Activated CD4-positive, alpha-beta memory T cell treated with anti-CD3 and anti-CD28 coated beads for 36 hours (primary cell): ENCODE results near the gene SLC4A1AP. TPM values are rescaled to one million over a fixed set of nuclear protein-coding genes. Genes with fewer than 3 reads are reported as not detected.
"Not testable (repeated sequence)": the region's sequence is repeated elsewhere in the genome, so short reads cannot be mapped to it uniquely, and the experiment has no call there.

Experiments
- CTCF ChIA-PET: fragments of 350-600 bp; sonication (Branson Sonifier 250); formaldehyde crosslinking; loops from one replicate; lab custom pipeline; 2021; ENCODE audit warnings: antibody characterized with exemption, inconsistent platforms; lab: Charles Lee
- POLR2A ChIA-PET: fragments of 350-600 bp; sonication (Branson Sonifier 250); formaldehyde crosslinking; loops from one replicate; lab custom pipeline; 2021; ENCODE audit warnings: antibody characterized with exemption; lab: Charles Lee
- DNase-seq: peaks from one replicate; pipeline ENCODE4 v3.0.0-alpha.2; 2020
- H3K27ac Mint-ChIP-seq: one replicate; pipeline ENCODE4 v1.8.0; 2021; ENCODE audit warnings: mixed read lengths
- H3K27me3 Mint-ChIP-seq: one replicate; pipeline ENCODE4 v1.8.0; 2021; ENCODE audit warnings: mixed read lengths
- H3K36me3 Mint-ChIP-seq: one replicate; pipeline ENCODE4 v1.8.0; 2021; ENCODE audit warnings: mixed read lengths
- H3K4me1 Mint-ChIP-seq: one replicate; pipeline ENCODE4 v1.8.0; 2021; ENCODE audit warnings: low read depth, mixed read lengths
- H3K4me3 Mint-ChIP-seq: one replicate; pipeline ENCODE4 v1.8.0; 2021; ENCODE audit warnings: mild to moderate bottlenecking, mixed read lengths
- H3K9me3 Mint-ChIP-seq: one replicate; pipeline ENCODE4 v1.8.0; 2021; ENCODE audit warnings: mixed read lengths
- intact Hi-C: fragments of 100-400 bp; cut with micrococcal nuclease; formaldehyde crosslinking; loops from one replicate; pipeline ENCODE4 v1.15.1; 2023
- total RNA-seq, 2 experiments: library from RNA; stranded (reverse); gene quantifications; one replicate each; pipeline ENCODE4 v1.2.3, GENCODE V29; 2021

Gene SLC4A1AP
- total RNA-seq, 2 experiments from 2014 or later: 26.5 TPM

DNA sequence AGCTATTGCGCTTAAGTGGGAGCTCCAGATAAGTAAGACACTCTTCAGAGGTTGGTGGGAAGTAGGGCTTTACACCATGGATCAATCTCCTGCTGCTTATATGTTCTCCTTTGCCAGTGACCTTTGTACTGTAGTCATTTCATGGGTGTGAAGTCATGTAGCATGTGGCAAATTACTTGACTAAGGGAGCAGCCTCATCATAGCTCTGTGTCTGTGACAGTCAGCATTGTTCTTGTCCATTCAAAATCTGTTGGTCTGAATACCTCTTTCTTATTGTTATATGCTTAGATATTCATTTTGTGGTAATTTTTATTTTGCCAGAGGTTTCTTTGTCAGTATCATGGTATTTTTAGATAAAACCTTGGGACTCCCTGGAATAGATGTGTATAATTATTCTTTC is 18.2 kb downstream of the SLC4A1AP start:
- POLR2A ChIA-PET: interaction anchor here (0.6 to 4.0 kb wide), 8 partner anchors 17 to 378 kb away, joined by 3 to 21 read pairs (median 6); partner anchors contain the start of genes CCDC121, GPN1, PPM1G and SLC4A1AP
- no peak for DNase-seq
- Mint-ChIP-seq H3K27me3 (no peaks in the 10 kb centered on the region), H3K9me3 (no peaks in the 10 kb centered on the region), H3K36me3 (peaks cover 26% of the 10 kb centered on the region), H3K4me1 (peaks cover 41% of the 10 kb centered on the region), H3K27ac (peak overlapping the region; percentile 93), H3K4me3 (no peak overlapping the region)
- intact Hi-C loops: loop anchor here (1.0 to 10.0 kb wide), 5 partner anchors 19 to 467 kb away; partner anchors contain the start of genes ATRAID, CAD, EIF2B4 and PPM1G
- CTCF ChIA-PET: interaction anchor here (0.6 to 4.0 kb wide), 16 partner anchors 10 to 886 kb away, joined by 3 to 53 read pairs (median 14); partner anchors contain the start of genes CCDC121, GPN1, NRBP1 and PPM1G

DNA sequence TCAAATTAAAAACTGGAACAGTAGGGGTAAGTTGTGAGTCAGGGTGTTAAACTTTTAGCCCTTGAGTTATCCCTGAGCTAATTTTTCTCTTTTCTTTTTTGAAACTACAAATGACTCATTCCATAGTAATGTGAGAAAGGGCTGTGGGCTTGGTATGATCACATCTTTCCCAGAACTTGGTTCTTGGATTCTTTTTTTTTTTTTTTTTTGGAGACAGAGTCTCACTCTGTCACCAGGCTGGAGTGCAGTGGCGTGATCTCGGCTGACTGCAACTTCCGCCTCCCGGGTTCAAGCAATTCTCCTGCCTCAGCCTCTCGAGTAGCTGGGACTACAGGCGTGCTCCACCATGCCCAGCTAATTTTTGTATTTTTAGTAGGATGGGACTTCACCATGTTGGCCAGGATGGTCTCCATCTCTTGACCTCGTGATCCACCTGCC is 18.7 kb downstream of the SLC4A1AP start:
- not testable (repeated sequence) for H3K4me3 Mint-ChIP-seq, H3K9me3 Mint-ChIP-seq, H3K27me3 Mint-ChIP-seq
- intact Hi-C loops: loop anchor here (1.0 to 10.0 kb wide), 5 partner anchors 19 to 468 kb away; partner anchors contain the start of genes ATRAID, CAD, EIF2B4 and PPM1G
- CTCF ChIA-PET: interaction anchor here (0.6 to 4.0 kb wide), 31 partner anchors 9 to 885 kb away, joined by 3 to 53 read pairs (median 6); partner anchors contain the start of genes CCDC121, EIF2B4, GPN1 and NRBP1
- POLR2A ChIA-PET: interaction anchor here (0.6 to 4.0 kb wide), 9 partner anchors 18 to 379 kb away, joined by 3 to 21 read pairs (median 4); partner anchors contain the start of genes CCDC121, GPN1, PPM1G and SLC4A1AP
- Mint-ChIP-seq H3K36me3 (peaks cover 26% of the 10 kb centered on the region), H3K27ac (peak overlapping the region; percentile 93), H3K4me1 (peaks cover 41% of the 10 kb centered on the region)
- peak; percentile 43 for DNase-seq

DNA sequence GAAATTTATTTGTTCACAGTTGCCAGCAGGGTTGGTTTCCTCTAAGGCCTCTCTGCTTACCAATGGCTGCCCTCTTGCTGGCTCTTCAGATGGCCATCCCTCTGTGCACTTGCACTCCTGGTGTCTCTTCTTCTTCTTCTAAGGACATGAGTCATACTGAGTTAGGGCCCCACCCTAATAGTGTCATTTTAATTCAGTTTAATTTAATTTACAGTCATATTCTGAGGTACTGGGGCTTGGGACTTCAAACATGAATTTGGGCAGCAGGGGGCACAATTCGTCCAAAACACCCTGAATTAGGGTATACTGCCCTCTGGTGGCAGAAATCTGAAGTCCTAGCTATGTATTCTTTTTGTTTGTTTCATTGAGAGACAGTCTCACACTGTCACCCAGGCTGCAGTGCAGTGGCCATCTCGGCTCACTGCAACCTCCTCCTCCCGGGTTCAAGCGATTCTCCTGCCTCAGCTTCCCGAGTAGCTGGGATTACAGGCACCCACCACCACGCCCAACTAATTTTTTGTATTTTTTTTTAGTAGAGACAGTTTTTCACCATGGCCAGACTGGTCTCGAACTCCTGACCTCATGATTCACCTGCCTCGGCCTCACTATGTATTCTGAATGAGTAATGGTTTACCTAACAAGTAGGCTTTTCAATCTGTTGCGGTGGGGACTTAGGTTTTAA is 19.8 kb downstream of the SLC4A1AP start:
- DNase-seq: peak; percentile 90
- Mint-ChIP-seq H3K27ac (peak overlapping the region; percentile 76), H3K9me3 (no peaks in the 10 kb centered on the region), H3K36me3 (peaks cover 26% of the 10 kb centered on the region), H3K4me1 (peaks cover 41% of the 10 kb centered on the region), H3K4me3 (no peak overlapping the region), H3K27me3 (no peaks in the 10 kb centered on the region)
- ChIA-PET POLR2A (interaction anchor here (0.7 to 4.0 kb wide), 6 partner anchors 19 to 870 kb away, joined by 3 to 21 read pairs (median 6); partner anchors contain the start of genes PPM1G, SLC4A1AP and SUPT7L), CTCF (interaction anchor here (0.5 to 4.0 kb wide), 70 partner anchors 8 to 1447 kb away, joined by 3 to 53 read pairs (median 5); partner anchors contain the start of genes BABAM2, CCDC121, EIF2B4 and GPN1)
- intact Hi-C loops: loop anchor here (1.0 to 10.0 kb wide), 6 partner anchors 45 to 469 kb away; partner anchors contain the start of genes ATRAID, CAD, EIF2B4 and IFT172

DNA sequence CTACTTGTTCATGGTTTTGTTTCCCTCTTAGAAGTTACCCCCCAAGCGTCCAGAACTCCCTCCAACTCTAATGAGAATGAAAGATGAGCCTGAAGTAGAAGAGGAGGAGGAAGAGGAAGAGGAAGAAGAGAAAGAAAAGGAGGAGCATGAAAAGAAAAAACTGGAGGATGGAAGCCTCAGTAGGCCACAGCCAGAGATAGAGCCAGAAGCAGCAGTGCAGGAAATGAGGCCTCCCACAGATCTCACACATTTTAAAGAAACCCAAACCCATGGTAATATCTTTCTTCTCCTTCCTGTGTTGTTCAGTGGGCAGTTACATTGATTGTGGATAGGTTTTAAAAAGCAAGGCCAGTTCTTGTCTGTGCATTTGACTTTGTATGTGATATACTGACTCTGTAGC is 21.3 kb downstream of the SLC4A1AP start:
- CTCF ChIA-PET: interaction anchor here (1.5 to 3.8 kb wide), 6 partner anchors 19 to 768 kb away, joined by 4 to 48 read pairs (median 22); partner anchors contain the start of genes EIF2B4 and SNX17
- H3K4me1 Mint-ChIP-seq: peaks cover 41% of the 10 kb centered on the region
- H3K27me3 Mint-ChIP-seq, H3K9me3 Mint-ChIP-seq, POLR2A ChIA-PET, H3K4me3 Mint-ChIP-seq, DNase-seq: not testable (repeated sequence)
- H3K36me3 Mint-ChIP-seq: peaks cover 26% of the 10 kb centered on the region
- intact Hi-C loops: loop anchor here (10.0 kb wide), 2 partner anchors 280 to 470 kb away; partner anchors contain the start of genes ATRAID, CAD, PPM1G and SLC5A6
- H3K27ac Mint-ChIP-seq: peak overlapping the region; percentile 53

DNA sequence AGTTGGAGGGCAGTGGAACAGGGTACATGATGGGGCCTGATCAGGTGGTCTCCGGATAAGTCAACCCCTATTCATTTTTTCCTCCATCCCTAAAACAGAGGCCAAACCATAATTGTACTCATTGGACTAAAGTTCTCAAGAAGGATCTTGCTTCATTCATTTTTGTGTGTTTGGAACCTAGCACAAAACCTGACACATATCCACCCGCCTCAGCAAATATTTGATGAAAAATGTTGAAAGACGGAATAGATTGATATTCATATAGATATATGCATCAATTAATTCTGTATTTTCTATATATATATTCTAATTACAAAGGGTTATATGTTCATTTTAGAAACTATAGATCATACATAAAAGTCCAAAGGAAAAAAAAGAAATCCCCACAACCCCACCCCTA is 21.9 kb downstream of the SLC4A1AP start:
- ChIA-PET POLR2A (no interaction called here), CTCF (interaction anchor here (1.5 kb wide), 1 partner anchor 18 kb away, joined by 4 read pairs; no protein-coding TSS in a partner anchor)
- Mint-ChIP-seq H3K9me3 (no peaks in the 10 kb centered on the region), H3K4me1 (peaks cover 40% of the 10 kb centered on the region), H3K27ac (peak overlapping the region; percentile 53), H3K4me3 (no peak overlapping the region), H3K36me3 (peaks cover 28% of the 10 kb centered on the region), H3K27me3 (no peaks in the 10 kb centered on the region)
- intact Hi-C loops: loop anchor here (10.0 kb wide), 2 partner anchors 281 to 471 kb away; partner anchors contain the start of genes ATRAID, CAD, PPM1G and SLC5A6
- DNase-seq: no peak

DNA sequence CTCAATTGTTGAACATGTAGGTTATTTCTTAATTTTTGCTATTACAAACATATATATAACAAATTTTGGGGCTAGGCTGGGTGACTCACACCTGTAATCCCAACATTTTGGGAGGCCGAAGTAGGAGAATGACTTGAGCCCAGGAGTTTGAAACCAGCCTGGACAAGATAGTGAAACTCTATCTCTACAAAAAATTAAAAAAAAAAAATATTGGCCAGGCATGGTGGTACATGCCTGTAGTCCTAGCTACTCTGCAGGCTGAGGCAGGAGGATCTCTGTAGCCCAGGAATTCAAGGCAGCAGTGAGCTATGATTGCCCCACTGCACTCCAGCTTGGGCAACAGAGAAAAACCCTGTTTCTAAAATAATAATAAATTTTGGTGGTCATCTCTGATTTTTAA is 23.5 kb downstream of the SLC4A1AP start:
- Mint-ChIP-seq H3K27me3 (no peaks in the 10 kb centered on the region), H3K36me3 (peaks cover 36% of the 10 kb centered on the region), H3K4me3 (no peak overlapping the region), H3K27ac (no peak overlapping the region), H3K9me3 (no peaks in the 10 kb centered on the region), H3K4me1 (peaks cover 25% of the 10 kb centered on the region)
- DNase-seq: no peak
- CTCF ChIA-PET: no interaction called here
- POLR2A ChIA-PET: no interaction called here
- intact Hi-C loops: loop anchor here (10.0 kb wide), 2 partner anchors 282 to 472 kb away; partner anchors contain the start of genes ATRAID, CAD, PPM1G and SLC5A6

DNA sequence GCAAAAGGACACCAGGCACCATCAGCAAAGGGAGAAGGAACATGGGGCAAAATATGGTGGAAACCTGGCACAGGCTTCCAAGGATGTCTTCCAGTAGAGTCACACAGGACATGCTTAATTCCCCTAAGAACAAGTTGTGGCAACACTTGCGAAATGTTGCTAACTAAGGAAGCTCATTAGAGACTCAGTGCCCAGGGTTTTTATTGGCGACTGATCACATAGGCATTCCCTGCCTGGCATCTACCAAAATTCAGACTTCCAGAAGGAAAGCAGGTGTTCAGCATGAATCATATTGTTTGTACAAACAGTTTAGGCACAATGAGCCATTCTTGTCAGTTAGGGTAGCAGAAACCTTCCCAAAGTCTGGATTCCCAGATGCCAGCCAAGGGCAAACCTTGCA is 25.7 kb downstream of the SLC4A1AP start:
- intact Hi-C loops: loop anchor here (10.0 kb wide), 2 partner anchors 285 to 475 kb away; partner anchors contain the start of genes ATRAID, CAD, PPM1G and SLC5A6

DNA sequence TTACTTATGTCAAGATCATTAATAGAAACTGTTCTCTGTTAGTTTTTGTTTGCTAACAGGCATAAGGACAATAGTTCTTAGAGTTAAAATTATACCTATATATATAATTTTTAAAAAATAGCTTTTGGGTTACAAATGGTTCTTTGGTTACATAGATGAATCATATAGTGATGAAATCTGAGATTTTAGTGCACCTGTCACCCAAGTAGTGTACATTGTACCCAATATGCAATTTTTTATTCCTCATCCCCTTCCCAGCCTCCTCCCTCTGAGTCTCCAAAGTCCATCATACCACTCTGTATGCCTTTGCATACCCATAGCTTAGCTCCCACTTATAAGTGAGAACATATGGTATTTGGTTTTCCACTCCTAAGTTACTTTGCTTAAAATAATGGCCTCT is 26.4 kb downstream of the SLC4A1AP start:
- H3K27ac Mint-ChIP-seq: no peak overlapping the region
- H3K4me3 Mint-ChIP-seq: no peak overlapping the region
- H3K36me3 Mint-ChIP-seq: peaks cover 30% of the 10 kb centered on the region
- intact Hi-C loops: no loop called here
- POLR2A ChIA-PET: no interaction called here
- CTCF ChIA-PET: interaction anchor here (1.2 kb wide), 1 partner anchor 33 kb away, joined by 4 read pairs; no protein-coding TSS in a partner anchor
- no peaks in the 10 kb centered on the region for H3K9me3 Mint-ChIP-seq
- DNase-seq: no peak
- H3K4me1 Mint-ChIP-seq: peaks cover 4% of the 10 kb centered on the region
- H3K27me3 Mint-ChIP-seq: no peaks in the 10 kb centered on the region

More for the DNA sequence above, 25.7 kb downstream of the SLC4A1AP start:
- H3K4me1 Mint-ChIP-seq: peaks cover 9% of the 10 kb centered on the region
- no peak overlapping the region for H3K4me3 Mint-ChIP-seq
- DNase-seq: no peak
- ChIA-PET CTCF (interaction anchor here (1.2 kb wide), 1 partner anchor 33 kb away, joined by 4 read pairs; no protein-coding TSS in a partner anchor), POLR2A (no interaction called here)
- H3K27ac Mint-ChIP-seq: no peak overlapping the region
- H3K36me3 Mint-ChIP-seq: peaks cover 34% of the 10 kb centered on the region
- no peaks in the 10 kb centered on the region for H3K9me3 Mint-ChIP-seq
- no peaks in the 10 kb centered on the region for H3K27me3 Mint-ChIP-seq

DNA sequence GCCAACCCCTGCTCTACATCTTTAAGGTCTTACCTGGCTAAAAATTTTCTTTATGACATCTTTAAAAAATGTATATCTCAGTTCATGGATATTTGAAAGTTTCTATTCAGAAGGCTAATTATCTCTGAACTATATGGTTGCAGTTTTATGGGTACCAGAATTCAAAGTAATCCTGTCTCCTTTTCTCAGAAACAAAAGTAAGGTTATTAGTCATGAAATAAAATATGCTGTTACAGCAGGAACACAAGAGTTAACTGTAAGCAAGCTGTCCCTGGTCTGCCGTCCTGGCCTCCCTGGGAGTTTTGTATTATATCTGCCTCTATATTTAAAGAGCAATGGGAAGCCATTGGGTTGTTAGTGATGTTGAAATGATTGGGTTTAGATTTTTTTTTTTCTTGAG is 34.0 kb downstream of the SLC4A1AP start:
- intact Hi-C loops: no loop called here
- POLR2A ChIA-PET: interaction anchor here (0.7 kb wide), 1 partner anchor 374 kb away, joined by 3 read pairs; no protein-coding TSS in a partner anchor
- H3K36me3 Mint-ChIP-seq: peaks cover 19% of the 10 kb centered on the region
- no peaks in the 10 kb centered on the region for H3K9me3 Mint-ChIP-seq
- H3K4me3 Mint-ChIP-seq: no peak overlapping the region
- no peaks in the 10 kb centered on the region for H3K27me3 Mint-ChIP-seq
- CTCF ChIA-PET: interaction anchor here (0.6 kb wide), 2 partner anchors 462 to 527 kb away, joined by 3 read pairs; no protein-coding TSS in a partner anchor
- peaks cover 6% of the 10 kb centered on the region for H3K4me1 Mint-ChIP-seq
- DNase-seq: no peak
- peak overlapping the region; percentile 5 for H3K27ac Mint-ChIP-seq

DNA sequence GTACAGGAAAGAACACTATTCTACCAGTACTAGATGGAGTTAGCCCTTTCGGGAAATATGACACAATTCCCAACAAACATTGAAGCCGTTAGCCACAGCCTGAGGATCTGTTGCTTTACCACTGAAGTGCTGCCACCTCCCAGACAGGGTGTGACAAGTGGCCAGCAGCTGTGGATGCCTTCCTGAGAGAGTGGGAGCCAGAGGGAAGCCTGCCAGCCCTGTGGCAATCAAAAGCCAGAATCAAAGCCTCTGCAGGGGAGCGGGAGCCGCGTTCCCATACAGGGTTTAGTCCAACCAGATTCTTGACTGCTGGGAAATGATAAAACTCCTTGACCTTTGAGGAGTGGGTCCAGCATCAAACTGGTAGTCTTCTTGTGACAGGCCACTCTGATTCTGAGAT is 38.0 kb downstream of the SLC4A1AP start:
- Mint-ChIP-seq H3K9me3 (no peaks in the 10 kb centered on the region), H3K27me3 (no peaks in the 10 kb centered on the region), H3K36me3 (peaks cover 3% of the 10 kb centered on the region), H3K4me3 (no peak overlapping the region), H3K27ac (no peak overlapping the region), H3K4me1 (peaks cover 32% of the 10 kb centered on the region)
- ChIA-PET POLR2A (no interaction called here), CTCF (no interaction called here)
- no peak for DNase-seq
- intact Hi-C loops: loop anchor here (5.0 to 10.0 kb wide), 5 partner anchors 51 to 751 kb away; partner anchors contain the start of gene FOSL2

DNA sequence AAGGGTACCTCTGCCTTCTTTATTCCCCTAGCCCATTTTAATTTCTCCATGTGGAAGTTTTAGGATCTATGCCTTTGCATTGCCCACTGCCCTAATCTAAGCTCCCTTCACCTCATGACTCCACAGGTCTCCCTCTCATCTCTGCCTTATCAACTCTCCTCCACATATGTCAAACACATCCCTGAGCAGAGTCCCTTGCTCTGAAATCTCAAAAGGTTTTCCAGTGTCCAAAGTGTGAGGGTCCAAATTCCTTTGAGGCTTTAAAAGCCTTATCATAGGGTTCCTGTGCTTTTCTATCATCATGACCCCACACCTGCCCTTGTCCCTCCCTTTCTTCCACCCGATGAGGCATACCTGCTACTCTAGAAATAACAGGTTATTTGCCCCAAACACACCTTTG is 38.6 kb downstream of the SLC4A1AP start:
- ChIA-PET CTCF (interaction anchor here (3.9 kb wide), 1 partner anchor 19 kb away, joined by 40 read pairs; no protein-coding TSS in a partner anchor), POLR2A (no interaction called here)
- intact Hi-C loops: loop anchor here (5.0 to 10.0 kb wide), 5 partner anchors 50 to 750 kb away; partner anchors contain the start of gene FOSL2
- H3K27me3 Mint-ChIP-seq: no peaks in the 10 kb centered on the region
- DNase-seq: no peak
- H3K9me3 Mint-ChIP-seq: no peaks in the 10 kb centered on the region
- H3K4me3 Mint-ChIP-seq: no peak overlapping the region
- peaks cover 31% of the 10 kb centered on the region for H3K4me1 Mint-ChIP-seq
- no peak overlapping the region for H3K27ac Mint-ChIP-seq
- H3K36me3 Mint-ChIP-seq: peaks cover 3% of the 10 kb centered on the region
